PC-9 (cell line): ENCODE results near the gene DNAH2. TPM values are rescaled to one million over a fixed set of nuclear protein-coding genes. Genes with fewer than 3 reads are reported as not detected.

Experiments
- BruUV-seq: library from RNA; stranded (reverse); fragments of 400-500 nt; replicated peaks from 2 replicates; lab custom pipeline; 2021; lab: Mats Ljungman, UMichigan
- CTCF ChIA-PET: fragments of 300-600 bp; sonication (Branson Sonifier 250); formaldehyde crosslinking; loops from one replicate; lab custom pipeline; 2022; ENCODE audit warnings: antibody characterized with exemption; lab: Charles Lee
- POLR2A ChIA-PET: fragments of 300-600 bp; sonication (Branson Sonifier 250); formaldehyde crosslinking; loops from one replicate; lab custom pipeline; 2022; ENCODE audit warnings: antibody characterized with exemption; ENCODE audit not compliant: unreplicated experiment; lab: Charles Lee
- DNase-seq, 2 experiments: peaks; one replicate each; pipeline versions ENCODE4 v3.0.0 to v3.0.0-alpha.2; 2015 to 2022; ENCODE audit warnings: mixed read lengths in 1 of 2
- H2AFZ ChIP-seq: fragments of 200-600 bp; sonication (generic); 2 replicates; pipeline ENCODE4 v1.8.1; 2017; ENCODE audit warnings: antibody characterized with exemption
- H3F3A ChIP-seq: fragments of 200-600 bp; sonication (generic); 2 replicates; pipeline ENCODE4 v1.8.1; 2017; ENCODE audit warnings: antibody characterized with exemption, mild to moderate bottlenecking, low read depth; ENCODE audit not compliant: insufficient read depth
- H3K27ac ChIP-seq: fragments of 200-600 bp; sonication (generic); 2 replicates; pipeline ENCODE4 v1.6.1; 2016; ENCODE audit warnings: mixed run types
- H3K27me3 ChIP-seq: fragments of 200-600 bp; sonication (generic); 2 replicates; pipeline ENCODE4 v1.6.1; 2016; ENCODE audit warnings: low read depth, mixed run types; ENCODE audit not compliant: insufficient read depth
- H3K36me3 ChIP-seq: fragments of 200-600 bp; sonication (generic); 2 replicates; pipeline ENCODE4 v1.6.1; 2016; ENCODE audit warnings: low read depth, mixed run types
- H3K4me1 ChIP-seq: fragments of 200-600 bp; sonication (generic); replicated peaks from 2 replicates; pipeline ENCODE4 v1.6.1; 2016; ENCODE audit warnings: mixed run types; ENCODE audit not compliant: insufficient read depth
- H3K4me2 ChIP-seq: fragments of 200-600 bp; sonication (generic); 2 replicates; pipeline ENCODE4 v1.6.1; 2017; ENCODE audit warnings: mixed run types
- H3K4me3 ChIP-seq: fragments of 200-600 bp; sonication (generic); 2 replicates; pipeline ENCODE4 v1.6.1; 2016; ENCODE audit warnings: mixed run types
- H3K79me2 ChIP-seq: fragments of 200-600 bp; sonication (generic); 2 replicates; pipeline ENCODE4 v1.6.1; 2017; ENCODE audit warnings: low read depth, mixed run types
- H3K9me2 ChIP-seq: fragments of 200-600 bp; sonication (generic); 2 replicates; pipeline ENCODE4 v1.8.1; 2017; ENCODE audit warnings: mild to moderate bottlenecking; ENCODE audit not compliant: insufficient read depth
- H3K9me3 ChIP-seq: fragments of 200-600 bp; sonication (generic); 2 replicates; pipeline ENCODE4 v1.8.1; 2016; ENCODE audit warnings: low read depth; ENCODE audit not compliant: insufficient read depth
- H4K20me1 ChIP-seq: fragments of 200-600 bp; sonication (generic); 2 replicates; pipeline ENCODE4 v1.8.1; 2017; ENCODE audit not compliant: insufficient read depth
- CTCF ChIP-seq: fragments of 200-600 bp; sonication (generic); conservative IDR thresholded peaks from 2 replicates; pipeline ENCODE4 v1.6.1; 2017; ENCODE audit warnings: mixed run types, antibody characterized with exemption, mild to moderate bottlenecking, moderate library complexity
- EZH2 ChIP-seq: fragments of 200-600 bp; sonication (generic); IDR thresholded peaks from 2 replicates; pipeline ENCODE4 v1.8.0; 2017; ENCODE audit warnings: antibody characterized with exemption, low read depth
- intact Hi-C: fragments of 100-400 bp; cut with micrococcal nuclease; formaldehyde crosslinking; loops from one replicate; pipeline ENCODE4 v1.10.0; 2022; ENCODE audit not compliant: unreplicated experiment
- total RNA-seq: library from RNA; stranded (reverse); gene quantifications from 2 replicates; pipeline ENCODE4 v1.2.3, GENCODE V29; 2021

DNAH2 gene
- total RNA-seq, 1 experiment from 2014 or later: 10.6 TPM

GRCh38 chr17:7814969-7815368 is 97.4 kb downstream of the DNAH2 start:
- BruUV-seq: no TSS peak
- no peaks in the 10 kb centered on the region for H3K9me2 ChIP-seq
- peaks cover 9% of the 10 kb centered on the region for H3F3A ChIP-seq
- no peaks in the 10 kb centered on the region for H3K27me3 ChIP-seq
- CTCF ChIA-PET: no interaction called here
- intact Hi-C loops: no loop called here
- no peak overlapping the region for H3K27ac ChIP-seq
- DNase-seq: no peak
- no peaks in the 10 kb centered on the region for H3K9me3 ChIP-seq
- H3K79me2 ChIP-seq: no peaks in the 10 kb centered on the region
- peaks cover 7% of the 10 kb centered on the region; the same call in 1 of the 2 replicates for H3K36me3 ChIP-seq
- POLR2A ChIA-PET: no interaction called here
- H3K4me1 ChIP-seq: peaks cover 16% of the 10 kb centered on the region
- H4K20me1 ChIP-seq: no peaks in the 10 kb centered on the region
- no peak overlapping the region for H3K4me2 ChIP-seq
- H3K4me3 ChIP-seq: no peak overlapping the region
- H2AFZ ChIP-seq: no peak overlapping the region
- TF ChIP-seq CTCF: no peak
- no peak for TF ChIP-seq EZH2

GRCh38 chr17:7816926-7817642 is 99.5 kb downstream of the DNAH2 start:
- Histone ChIP-seq H3K79me2 (no peaks in the 10 kb centered on the region), H3K36me3 (no peaks in the 10 kb centered on the region), H3K4me2 (no peak overlapping the region), H3K4me3 (no peak overlapping the region), H3K4me1 (no peaks in the 10 kb centered on the region), H3K27me3 (no peaks in the 10 kb centered on the region), H3F3A (no peaks in the 10 kb centered on the region), H3K9me3 (no peaks in the 10 kb centered on the region), H4K20me1 (no peaks in the 10 kb centered on the region), H3K27ac (no peak overlapping the region), H2AFZ (no peak overlapping the region), H3K9me2 (no peaks in the 10 kb centered on the region)
- intact Hi-C loops: no loop called here
- DNase-seq: no peak
- ChIA-PET POLR2A (interaction anchor here (0.7 kb wide), 1 partner anchor 9 kb away, joined by 5 read pairs; no protein-coding TSS in a partner anchor), CTCF (no interaction called here)
- BruUV-seq: no TSS peak
- TF ChIP-seq EZH2: no peak
- TF ChIP-seq CTCF: no peak

- POLR2A ChIA-PET: no interaction called here
- H4K20me1 ChIP-seq: no peaks in the 10 kb centered on the region
- H3K27me3 ChIP-seq: no peaks in the 10 kb centered on the region
- H3K79me2 ChIP-seq: no peaks in the 10 kb centered on the region
- DNase-seq: no peak
- H3K36me3 ChIP-seq: no peaks in the 10 kb centered on the region
- no peak overlapping the region for H2AFZ ChIP-seq
- no TSS peak for BruUV-seq
- intact Hi-C loops: no loop called here
- H3K9me2 ChIP-seq: no peaks in the 10 kb centered on the region
- H3K4me2 ChIP-seq: no peak overlapping the region
- no peaks in the 10 kb centered on the region for H3K4me1 ChIP-seq
- CTCF ChIA-PET: no interaction called here
- no peak overlapping the region for H3K4me3 ChIP-seq
- no peak overlapping the region for H3K27ac ChIP-seq
- TF ChIP-seq CTCF (no peak), EZH2 (no peak)
- H3F3A ChIP-seq: no peaks in the 10 kb centered on the region
- H3K9me3 ChIP-seq: no peaks in the 10 kb centered on the region
Measured at GRCh38 chr17:7817643-7817964, 100.1 kb downstream of the DNAH2 start.
